GM10248 (cell line): ENCODE measurements around the gene CNPY3.

Experiments
- CTCF ChIA-PET: fragments of 300-600 bp; sonication (Branson Sonifier 250); formaldehyde crosslinking; extraction: SDS; loops from one replicate; lab custom pipeline; 2021; ENCODE audit warnings: antibody characterized with exemption; lab: Yijun Ruan, JAX
- POLR2A ChIA-PET: fragments of 350-650 bp; sonication (Branson Sonifier 250); formaldehyde crosslinking; extraction: SDS; loops from one replicate; lab custom pipeline; 2020; ENCODE audit warnings: antibody characterized with exemption; lab: Yijun Ruan, JAX
- DNase-seq: peaks from one replicate; pipeline ENCODE4 v3.0.0; 2012; ENCODE audit errors: extremely low spot score
- TF ChIP-seq, protein P1 (sequence below): IDR thresholded peaks from 2 replicates; pipeline ENCODE4 v1.5.1; 2012; ENCODE audit warnings: mild to moderate bottlenecking, low read depth; ENCODE audit errors: extremely low read depth, missing control alignments, control extremely low read depth

Gene CNPY3

DNA sequence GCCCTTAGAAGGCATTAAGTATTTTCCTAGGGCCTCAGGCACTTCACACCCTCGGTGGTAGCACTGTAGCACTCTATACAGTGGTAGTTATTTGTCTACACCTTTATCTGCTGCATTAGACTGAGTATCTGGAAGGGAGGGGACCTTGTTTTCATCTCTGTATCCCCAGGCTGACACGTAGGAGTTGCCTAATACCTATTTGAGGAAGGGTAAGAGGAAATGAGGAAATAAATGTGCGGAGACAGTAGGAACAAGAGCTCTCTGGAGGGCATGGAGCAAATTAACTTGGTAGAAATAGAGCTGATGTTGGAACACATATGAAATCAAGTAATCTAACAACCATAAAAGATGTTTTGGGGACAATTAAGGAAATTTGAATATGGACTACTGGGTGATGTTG, 3.9 kb downstream of the CNPY3 start:
- CTCF ChIA-PET: interaction anchor here (1.0 kb wide), 2 partner anchors 19 to 38 kb away, joined by 3 read pairs; no protein-coding TSS in a partner anchor

DNA sequence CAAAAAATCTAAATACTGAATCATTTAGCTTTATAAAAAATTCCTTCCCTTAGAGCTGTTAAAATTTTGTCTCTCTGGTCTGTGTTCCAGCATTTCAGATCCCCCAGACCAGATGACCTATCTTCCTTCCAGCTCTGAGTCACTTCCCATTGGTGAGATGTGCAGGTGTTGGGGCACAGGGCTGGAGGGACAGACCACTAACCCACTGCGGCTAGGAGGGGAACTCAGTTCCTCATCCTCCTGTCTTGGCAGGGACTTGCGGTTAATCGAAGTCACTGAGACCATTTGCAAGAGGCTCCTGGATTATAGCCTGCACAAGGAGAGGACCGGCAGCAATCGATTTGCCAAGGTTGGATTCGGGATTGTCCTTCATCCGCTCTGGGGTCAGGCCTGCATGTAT, 6.0 kb downstream of the CNPY3 start:
- ChIA-PET POLR2A (no interaction called here), CTCF (interaction anchor here (0.7 to 1.6 kb wide), 3 partner anchors 11 to 207 kb away, joined by 3 to 5 read pairs (median 3); no protein-coding TSS in a partner anchor)
- DNase-seq: peak; percentile 23
- TF ChIP-seq, protein P1, sequence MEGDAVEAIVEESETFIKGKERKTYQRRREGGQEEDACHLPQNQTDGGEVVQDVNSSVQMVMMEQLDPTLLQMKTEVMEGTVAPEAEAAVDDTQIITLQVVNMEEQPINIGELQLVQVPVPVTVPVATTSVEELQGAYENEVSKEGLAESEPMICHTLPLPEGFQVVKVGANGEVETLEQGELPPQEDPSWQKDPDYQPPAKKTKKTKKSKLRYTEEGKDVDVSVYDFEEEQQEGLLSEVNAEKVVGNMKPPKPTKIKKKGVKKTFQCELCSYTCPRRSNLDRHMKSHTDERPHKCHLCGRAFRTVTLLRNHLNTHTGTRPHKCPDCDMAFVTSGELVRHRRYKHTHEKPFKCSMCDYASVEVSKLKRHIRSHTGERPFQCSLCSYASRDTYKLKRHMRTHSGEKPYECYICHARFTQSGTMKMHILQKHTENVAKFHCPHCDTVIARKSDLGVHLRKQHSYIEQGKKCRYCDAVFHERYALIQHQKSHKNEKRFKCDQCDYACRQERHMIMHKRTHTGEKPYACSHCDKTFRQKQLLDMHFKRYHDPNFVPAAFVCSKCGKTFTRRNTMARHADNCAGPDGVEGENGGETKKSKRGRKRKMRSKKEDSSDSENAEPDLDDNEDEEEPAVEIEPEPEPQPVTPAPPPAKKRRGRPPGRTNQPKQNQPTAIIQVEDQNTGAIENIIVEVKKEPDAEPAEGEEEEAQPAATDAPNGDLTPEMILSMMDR: no peak

More for the DNA sequence above, 3.9 kb downstream of the CNPY3 start:
- TF ChIP-seq, protein P1: no peak
- DNase-seq: no peak
- POLR2A ChIA-PET: interaction anchor here (0.6 kb wide), 1 partner anchor 25 kb away, joined by 4 read pairs; no protein-coding TSS in a partner anchor

DNA sequence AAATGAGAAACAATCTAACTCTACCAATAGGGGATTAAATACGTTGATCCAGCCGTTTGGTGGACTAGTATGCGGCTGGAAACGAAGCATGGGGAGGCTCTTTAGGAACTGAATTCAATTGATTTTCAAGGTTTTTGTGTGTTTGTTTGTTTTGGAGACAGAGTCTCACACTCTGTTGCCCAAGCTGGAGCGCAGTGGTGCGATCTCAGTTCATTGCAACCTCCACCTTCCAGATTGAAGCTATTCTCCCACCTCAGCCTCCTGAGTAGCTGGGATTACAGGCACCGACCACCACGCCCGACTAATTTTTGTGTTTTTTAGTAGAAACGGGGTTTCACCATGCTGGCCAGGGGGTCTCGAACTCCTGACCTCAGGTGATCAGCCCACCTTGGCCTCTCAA, 7.1 kb downstream of the CNPY3 start:
- TF ChIP-seq, protein P1: no peak
- DNase-seq: no peak
- ChIA-PET CTCF (interaction anchor here (1.6 kb wide), 1 partner anchor 10 kb away, joined by 5 read pairs; no protein-coding TSS in a partner anchor), POLR2A (no interaction called here)

DNA sequence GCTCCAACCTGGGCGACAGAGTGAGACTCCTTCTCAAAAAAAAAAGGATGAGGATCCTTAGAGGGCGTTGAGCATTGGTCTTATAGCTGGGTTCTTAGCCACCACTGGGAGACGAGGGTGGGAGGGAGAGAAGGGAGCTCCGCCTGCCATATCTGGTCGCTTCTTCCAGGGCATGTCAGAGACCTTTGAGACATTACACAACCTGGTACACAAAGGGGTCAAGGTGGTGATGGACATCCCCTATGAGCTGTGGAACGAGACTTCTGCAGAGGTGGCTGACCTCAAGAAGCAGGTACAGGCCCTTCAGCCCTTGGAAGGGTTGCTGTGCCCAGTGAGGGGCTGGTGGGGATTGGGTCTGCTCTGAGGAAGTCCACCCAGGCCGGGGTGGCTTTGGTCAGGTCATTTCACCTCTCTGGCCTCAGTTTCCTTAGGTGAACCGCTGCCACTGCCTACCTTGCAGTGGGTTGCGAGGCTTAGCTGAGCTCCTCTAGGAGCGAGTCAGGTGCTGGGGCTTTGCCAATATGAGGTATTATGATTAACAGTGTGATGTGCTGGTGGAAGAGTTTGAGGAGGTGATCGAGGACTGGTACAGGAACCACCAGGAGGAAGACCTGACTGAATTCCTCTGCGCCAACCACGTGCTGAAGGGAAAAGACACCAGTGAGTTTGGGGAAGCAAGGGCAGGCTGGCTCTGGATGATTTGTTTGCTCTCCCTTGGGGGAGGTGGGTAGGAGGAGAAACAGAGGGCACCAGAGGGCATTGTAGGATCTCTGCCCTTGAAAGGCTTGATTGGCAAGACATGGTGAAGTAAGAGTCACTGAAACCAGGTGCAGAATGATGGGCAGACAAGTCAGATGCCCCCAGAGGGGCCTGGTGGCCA, 8.5 kb downstream of the CNPY3 start:
- TF ChIP-seq, protein P1: no peak
- POLR2A ChIA-PET: no interaction called here
- CTCF ChIA-PET: interaction anchor here (1.6 kb wide), 1 partner anchor 9 kb away, joined by 5 read pairs; no protein-coding TSS in a partner anchor
- DNase-seq: no peak

DNA sequence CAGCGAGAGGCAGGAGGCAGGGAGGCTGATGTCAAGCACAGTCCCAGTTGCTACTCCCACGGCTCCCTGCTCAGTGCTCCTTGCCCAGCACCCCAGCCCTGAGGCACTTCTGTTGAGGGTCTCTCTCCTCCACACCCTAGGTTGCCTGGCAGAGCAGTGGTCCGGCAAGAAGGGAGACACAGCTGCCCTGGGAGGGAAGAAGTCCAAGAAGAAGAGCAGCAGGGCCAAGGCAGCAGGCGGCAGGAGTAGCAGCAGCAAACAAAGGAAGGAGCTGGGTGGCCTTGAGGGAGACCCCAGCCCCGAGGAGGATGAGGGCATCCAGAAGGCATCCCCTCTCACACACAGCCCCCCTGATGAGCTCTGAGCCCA, 9.1 kb downstream of the CNPY3 start:
- TF ChIP-seq, protein P1: no peak
- ChIA-PET CTCF (no interaction called here), POLR2A (interaction anchor here (0.7 kb wide), 1 partner anchor 9 kb away, joined by 11 read pairs; the partner anchor contains the start of gene CNPY3)

DNA sequence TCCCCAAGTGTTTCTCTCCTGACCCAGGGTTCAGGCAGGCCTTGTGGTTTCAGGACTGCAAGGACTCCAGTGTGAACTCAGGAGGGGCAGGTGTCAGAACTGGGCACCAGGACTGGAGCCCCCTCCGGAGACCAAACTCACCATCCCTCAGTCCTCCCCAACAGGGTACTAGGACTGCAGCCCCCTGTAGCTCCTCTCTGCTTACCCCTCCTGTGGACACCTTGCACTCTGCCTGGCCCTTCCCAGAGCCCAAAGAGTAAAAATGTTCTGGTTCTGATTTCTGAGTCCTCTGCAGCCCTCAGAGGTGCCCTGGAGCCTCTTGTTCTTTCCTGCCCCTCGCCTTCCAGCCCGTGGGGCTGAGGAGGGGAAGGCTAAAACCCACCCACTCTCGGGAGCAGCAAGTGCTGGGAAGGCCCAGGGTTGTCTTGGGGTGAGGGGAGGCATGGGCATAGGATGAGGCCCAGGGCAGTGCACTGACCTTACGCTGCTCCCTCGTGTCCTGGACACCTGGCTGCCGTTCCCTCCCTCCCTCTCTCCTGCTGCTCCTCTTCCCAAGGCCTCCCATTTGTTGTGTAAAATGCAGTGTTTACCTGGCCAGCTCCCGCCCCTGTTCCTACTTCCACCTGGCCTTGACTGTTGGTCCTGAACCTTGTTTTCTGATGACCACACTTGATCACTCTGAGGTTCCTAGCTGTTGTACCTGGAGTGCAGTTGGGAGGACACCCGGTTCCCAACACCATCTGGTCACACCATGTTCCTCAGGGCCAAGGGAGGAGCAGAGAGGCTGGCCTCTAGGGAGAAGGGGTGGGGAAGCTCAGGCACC, 9.9 kb downstream of the CNPY3 start:
- POLR2A ChIA-PET: interaction anchor here (0.7 kb wide), 1 partner anchor 10 kb away, joined by 11 read pairs; the partner anchor contains the start of gene CNPY3
- DNase-seq: no peak
- TF ChIP-seq, protein P1: no peak
- CTCF ChIA-PET: no interaction called here

More for the DNA sequence above, 9.1 kb downstream of the CNPY3 start:
- no peak for DNase-seq
